Tibial nerve (tissue), 4 donors: ENCODE results near the gene TMA7. TPM values are rescaled to one million over a fixed set of nuclear protein-coding genes. Genes with fewer than 3 reads are reported as not detected.

Experiments
- DNase-seq, 2 donors: peaks; one replicate each; pipeline ENCODE4 v3.0.0-alpha.2; 2019; ENCODE audit warnings: low spot score in 2 of 2
- H3K27ac ChIP-seq, 4 donors: fragments of 200-600 bp; sonication (generic) in 3 of 4; one replicate each; pipeline ENCODE4 v1.5.1; 2017 to 2019; ENCODE audit warnings: mild to moderate bottlenecking in 1 of 4
- H3K27me3 ChIP-seq, 2 donors: fragments of 200-600 bp; sonication (generic) in 1 of 2; one replicate each; pipeline versions ENCODE4 v1.5.1 to v1.6.0; 2017 to 2019
- H3K36me3 ChIP-seq, 3 donors: fragments of 200-600 bp; sonication (generic); one replicate each; pipeline ENCODE4 v1.5.1; 2018 to 2019
- H3K4me1 ChIP-seq, 4 donors: fragments of 200-600 bp; sonication (generic) in 3 of 4; one replicate each; pipeline ENCODE4 v1.5.1; 2017 to 2019
- H3K4me3 ChIP-seq, 4 donors: fragments of 200-600 bp; sonication (generic) in 3 of 4; one replicate each; pipeline ENCODE4 v1.5.1; 2017 to 2019; ENCODE audit warnings: mild to moderate bottlenecking in 1 of 4, moderate library complexity in 1 of 4
- H3K9me3 ChIP-seq, 4 donors: fragments of 200-600 bp; sonication (generic) in 3 of 4; one replicate each; pipeline ENCODE4 v1.5.1; 2017 to 2019
- CTCF ChIP-seq, 5 experiments: fragments of 200-600 bp in 3 of 5; fragments of 450-650 bp in 2 of 5; sonication (generic) in 3 of 5; IDR thresholded peaks; one replicate each; pipeline ENCODE4 v1.5.1; 2016 to 2019; ENCODE audit warnings: antibody characterized with exemption in 5 of 5, mild to moderate bottlenecking in 3 of 5, moderate library complexity in 2 of 5
- EP300 ChIP-seq, 2 donors: sonication (generic); formaldehyde crosslinking; IDR thresholded peaks; one replicate each; pipeline ENCODE4 v1.6.1; 2017; ENCODE audit warnings: antibody characterized with exemption in 2 of 2, mild to moderate bottlenecking in 1 of 2
- POLR2A ChIP-seq, 2 donors: fragments of 450-650 bp; IDR thresholded peaks; one replicate each; pipeline ENCODE4 v1.6.1; 2017; ENCODE audit warnings: antibody characterized with exemption in 2 of 2, mild to moderate bottlenecking in 2 of 2, moderate library complexity in 2 of 2
- WGBS, 2 donors: methylation state at CpG; one replicate each; pipeline ENCODE4 v1.1.5; 2018; 5-methylcytosine and 5-hydroxymethylcytosine counted together
- total RNA-seq, 4 donors: library from RNA; depleted of rRNA; stranded (reverse); fragments of >200 nt; gene quantifications; one replicate each; pipeline ENCODE4 v1.1.0, GENCODE V29; 2016

Gene TMA7
- total RNA-seq, 4 donors from 2014 or later: 212 to 380 (median 291) TPM

GRCh38 chr3:48434591-48435222 is 5.3 kb upstream of the TMA7 start:
- Histone ChIP-seq H3K27ac (peak overlapping the region; percentile 60 to 98 (median 79)), H3K9me3 (no peaks in the 10 kb centered on the region), H3K27me3 (no peaks in the 10 kb centered on the region), H3K4me3 (no peak overlapping the region), H3K4me1 (peaks cover 0 to 72% (median 27%) of the 10 kb centered on the region in 4 donors), H3K36me3 (peaks cover 0 to 17% (median 4%) of the 10 kb centered on the region in 3 donors)
- no peak for DNase-seq
- TF ChIP-seq POLR2A (IDR thresholded peaks at IDR 0.05): no peak
- TF ChIP-seq EP300 (IDR thresholded peaks at IDR 0.05): no peak
- TF ChIP-seq CTCF (IDR thresholded peaks at IDR 0.05): no peak
- 68 to 71% methylated on average over 11 to 15 of the region's 15 CpGs for WGBS, 2 donors

GRCh38 chr3:48435223-48435595 is 4.8 kb upstream of the TMA7 start:
- 75 to 86% methylated on average over 4 of the region's 4 CpGs for WGBS, 2 donors
- Histone ChIP-seq H3K36me3 (peaks cover 0 to 17% (median 4%) of the 10 kb centered on the region in 3 donors), H3K4me3 (no peak overlapping the region), H3K27ac (peak overlapping the region; percentile 60 to 98 (median 79)), H3K9me3 (no peaks in the 10 kb centered on the region), H3K4me1 (peaks cover 0 to 68% (median 26%) of the 10 kb centered on the region in 4 donors), H3K27me3 (no peaks in the 10 kb centered on the region)
- no peak for DNase-seq
- TF ChIP-seq EP300 (IDR thresholded peaks at IDR 0.05) (no peak), CTCF (IDR thresholded peaks at IDR 0.05) (no peak), POLR2A (IDR thresholded peaks at IDR 0.05) (no peak)

GRCh38 chr3:48435774-48436476 is 4.1 kb upstream of the TMA7 start:
- 33 to 41% methylated on average over 7 of the region's 7 CpGs for WGBS, 2 donors
- H3K4me1 ChIP-seq: peaks cover 0 to 63% (median 23%) of the 10 kb centered on the region in 4 donors
- TF ChIP-seq CTCF (IDR thresholded peaks at IDR 0.05) (peak; percentile 96 to 100 (median 99)), POLR2A (IDR thresholded peaks at IDR 0.05) (no peak)

GRCh38 chr3:48436477-48436787 is 3.6 kb upstream of the TMA7 start:
- no peak for DNase-seq
- TF ChIP-seq EP300 (IDR thresholded peaks at IDR 0.05): no peak
- no peak for TF ChIP-seq POLR2A (IDR thresholded peaks at IDR 0.05)
- TF ChIP-seq CTCF (IDR thresholded peaks at IDR 0.05): no peak

More at GRCh38 chr3:48435774-48436476, 4.1 kb upstream of the TMA7 start:
- Histone ChIP-seq H3K36me3 (peaks cover 0 to 17% (median 4%) of the 10 kb centered on the region in 3 donors), H3K4me3 (no peak overlapping the region), H3K27ac (peak overlapping the region in 3 of 4 donors; percentile 71 to 98 (median 87)), H3K9me3 (no peaks in the 10 kb centered on the region), H3K27me3 (no peaks in the 10 kb centered on the region)
- DNase-seq: peak; percentile 82 to 89

GRCh38 chr3:48436855-48437254 is 3.2 kb upstream of the TMA7 start:
- Histone ChIP-seq H3K4me3 (no peak overlapping the region), H3K27me3 (no peaks in the 10 kb centered on the region), H3K27ac (no peak overlapping the region), H3K4me1 (peaks cover 0 to 65% (median 32%) of the 10 kb centered on the region in 4 donors), H3K9me3 (no peaks in the 10 kb centered on the region), H3K36me3 (peaks cover 0 to 20% (median 4%) of the 10 kb centered on the region in 3 donors)
- WGBS, 2 donors: 77 to 84% methylated on average over 7 of the region's 7 CpGs
- DNase-seq: no peak
- TF ChIP-seq POLR2A (IDR thresholded peaks at IDR 0.05) (no peak), EP300 (IDR thresholded peaks at IDR 0.05) (no peak), CTCF (IDR thresholded peaks at IDR 0.05) (no peak)

More at GRCh38 chr3:48436477-48436787, 3.6 kb upstream of the TMA7 start:
- peaks cover 0 to 63% (median 28%) of the 10 kb centered on the region in 4 donors for H3K4me1 ChIP-seq
- H3K27me3 ChIP-seq: no peaks in the 10 kb centered on the region
- H3K9me3 ChIP-seq: no peaks in the 10 kb centered on the region
- no peak overlapping the region for H3K4me3 ChIP-seq
- H3K36me3 ChIP-seq: peaks cover 0 to 17% (median 4%) of the 10 kb centered on the region in 3 donors
- 45 to 63% methylated on average over 1 of the region's 1 CpG for WGBS, 2 donors
- H3K27ac ChIP-seq: peak overlapping the region in 1 of 4 donors; percentile 98
